ENCODE results near the gene CCDC92.
"Not testable (repeated sequence)": the region's sequence is repeated elsewhere in the genome, so short reads cannot be mapped to it uniquely, and the experiment has no call there.

The CCDC92 gene

DNA sequence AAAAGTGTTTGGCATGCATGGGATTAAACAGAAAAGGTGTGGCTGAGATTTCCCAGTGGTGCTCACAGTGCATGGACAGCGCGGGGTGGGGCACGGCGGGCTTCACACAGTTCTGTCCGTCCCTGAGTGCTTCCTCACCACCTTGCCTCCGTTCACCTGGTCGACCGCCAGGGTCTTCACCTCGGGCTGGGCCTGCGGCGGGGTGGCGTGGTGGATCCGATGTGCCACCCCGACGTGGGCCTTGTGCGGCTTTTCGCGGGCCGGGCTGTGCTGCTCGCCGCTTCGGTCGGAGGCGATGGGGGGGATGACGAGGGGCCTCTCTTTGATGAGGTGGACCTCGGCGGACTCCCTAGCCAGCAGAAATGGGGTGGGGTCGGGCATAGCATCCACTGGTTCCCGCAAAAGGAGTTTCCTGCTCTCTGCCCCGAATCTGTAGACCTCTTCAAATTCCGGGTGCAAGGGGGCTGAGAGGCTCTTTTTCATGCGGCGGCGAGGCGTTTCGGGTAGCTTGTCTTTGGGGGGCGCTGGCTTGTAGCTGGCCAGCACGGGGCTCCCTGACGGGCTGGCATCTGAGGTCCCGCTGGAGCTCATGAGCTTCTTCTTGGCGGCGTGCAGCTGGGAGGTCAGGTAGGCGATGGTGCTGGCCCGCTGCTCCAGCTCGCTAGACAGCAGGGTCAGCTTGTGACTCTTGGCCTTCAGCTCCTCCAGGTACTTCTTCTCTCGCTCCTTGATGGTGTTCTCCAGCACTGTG lies 35.5 kb downstream of the CCDC92 start:
- DNase-seq (ENCODE audit: low spot score) (no peak), FAIRE-seq (no peak)

GRCh38 chr12:123936471-123936870 lies 36.2 kb downstream of the CCDC92 start:
- DNase-seq (ENCODE audit: low spot score) (no peak), FAIRE-seq (peak; percentile 53)

DNA sequence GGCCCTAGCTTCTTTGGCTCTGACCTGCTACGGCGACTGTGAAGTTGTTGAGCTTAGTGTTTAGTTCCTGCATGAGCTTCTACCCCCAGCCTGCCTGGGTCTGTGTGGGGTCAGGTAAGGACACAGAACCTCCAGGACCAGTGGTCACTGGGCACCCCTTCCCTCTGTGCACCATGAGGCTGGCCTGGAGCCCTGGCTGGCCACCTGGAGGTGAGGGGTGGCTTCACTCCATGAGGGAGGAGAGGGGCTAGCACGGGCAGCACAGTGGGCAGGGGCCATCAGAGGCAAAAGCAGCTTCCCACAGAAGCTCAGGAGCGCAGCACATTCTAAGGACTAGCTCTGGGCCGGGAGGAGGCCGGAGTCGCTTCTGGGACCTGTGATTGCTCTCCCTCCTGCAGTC lies 36.7 kb downstream of the CCDC92 start:
- FAIRE-seq (no peak), DNase-seq (ENCODE audit: low spot score) (no peak)

- FAIRE-seq: no peak
- DNase-seq (ENCODE audit: low spot score): peak; percentile 21
These were observed 37.8 kb downstream of the CCDC92 start for GRCh38 chr12:123934829-123935228.

GRCh38 chr12:123934016-123934620 lies 38.5 kb downstream of the CCDC92 start:
- no peak for DNase-seq (ENCODE audit: low spot score)
- no peak for FAIRE-seq

DNA sequence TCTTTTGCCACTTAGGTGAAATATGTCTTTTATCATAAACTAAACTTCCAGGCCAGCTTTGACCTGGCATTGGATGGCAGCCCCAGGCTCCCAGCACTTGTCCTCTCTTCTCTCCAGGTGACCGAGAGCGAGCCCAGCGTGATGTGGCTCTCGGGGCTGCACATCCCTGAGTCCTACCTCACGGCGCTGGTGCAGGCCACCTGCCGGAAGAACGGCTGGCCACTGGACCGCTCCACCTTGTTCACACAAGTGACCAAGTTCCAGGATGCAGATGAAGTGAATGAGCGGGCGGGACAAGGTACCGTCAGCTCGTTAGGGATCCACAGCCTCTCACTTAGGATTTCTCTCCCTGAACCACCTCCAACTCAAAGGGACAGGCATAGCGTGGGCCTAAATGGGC lies 39.4 kb downstream of the CCDC92 start:
- no peak for FAIRE-seq

GRCh38 chr12:123931686-123932321 lies 40.8 kb downstream of the CCDC92 start:
- FAIRE-seq (no peak), DNase-seq (ENCODE audit: low spot score) (no peak)

More for the DNA sequence above, 39.4 kb downstream of the CCDC92 start:
- no peak for DNase-seq (ENCODE audit: low spot score)

- FAIRE-seq: no peak
These were observed 42.6 kb downstream of the CCDC92 start for GRCh38 chr12:123929946-123930583.

DNA sequence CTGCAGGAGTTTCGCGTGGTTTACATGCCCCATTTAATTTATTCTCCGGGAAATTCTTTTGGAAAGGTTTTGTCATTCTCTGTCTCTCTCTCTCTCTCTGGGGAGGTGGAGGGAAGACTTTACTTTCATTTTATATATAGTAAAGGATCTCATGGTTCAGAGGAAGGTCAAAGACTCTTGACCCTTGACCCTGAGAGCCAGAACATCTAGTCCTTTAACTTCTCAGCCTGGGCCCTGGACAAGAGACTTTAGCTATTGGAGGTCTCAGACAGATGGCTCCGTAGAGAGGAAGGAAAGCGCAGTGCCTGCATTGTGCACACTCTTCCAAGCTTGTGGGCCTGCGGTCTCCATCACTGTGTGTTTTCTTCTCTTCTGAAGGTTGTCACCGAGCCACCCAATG lies 43.7 kb downstream of the CCDC92 start:
- no peak for FAIRE-seq

More at GRCh38 chr12:123929946-123930583, 42.6 kb downstream of the CCDC92 start:
- no peak for DNase-seq (ENCODE audit: low spot score)

DNA sequence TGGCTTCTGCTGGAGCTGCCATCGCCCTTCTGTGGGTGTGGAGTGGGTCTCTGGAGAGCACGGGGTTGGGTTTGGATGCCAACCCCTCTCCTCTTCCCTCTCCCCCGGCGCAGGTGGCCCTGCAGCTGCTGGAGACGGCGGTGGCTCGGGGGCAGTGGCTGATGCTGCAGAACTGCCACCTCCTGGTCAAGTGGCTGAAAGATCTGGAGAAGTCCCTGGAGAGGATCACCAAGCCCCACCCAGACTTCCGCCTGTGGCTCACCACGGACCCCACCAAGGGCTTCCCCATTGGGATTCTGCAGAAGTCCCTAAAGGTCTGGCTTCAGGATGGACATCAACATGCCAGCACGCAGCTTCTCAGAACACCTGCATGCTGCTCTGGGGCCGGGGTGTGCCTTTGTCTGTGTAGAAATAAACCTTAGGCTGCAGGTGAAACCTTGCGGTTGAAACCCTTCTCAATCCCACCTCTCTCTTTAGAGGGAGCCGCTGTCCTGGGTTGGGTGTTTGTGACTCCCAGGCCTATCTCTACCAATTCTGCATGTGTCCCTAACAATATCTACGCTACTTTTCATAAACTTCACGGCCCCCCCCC lies 44.3 kb downstream of the CCDC92 start:
- FAIRE-seq (no peak), DNase-seq (ENCODE audit: low spot score) (no peak)

More for the DNA sequence above, 43.7 kb downstream of the CCDC92 start:
- DNase-seq (ENCODE audit: low spot score): no peak

- FAIRE-seq: no peak
- no peak for DNase-seq (ENCODE audit: low spot score)
These were observed 48.1 kb downstream of the CCDC92 start for GRCh38 chr12:123924539-123924938.

GRCh38 chr12:123923927-123924326 lies 48.7 kb downstream of the CCDC92 start:
- no peak for DNase-seq (ENCODE audit: low spot score)

GRCh38 chr12:123923038-123923437 lies 49.6 kb downstream of the CCDC92 start:
- FAIRE-seq: no peak
- DNase-seq (ENCODE audit: low spot score): no peak

More at GRCh38 chr12:123923927-123924326, 48.7 kb downstream of the CCDC92 start:
- FAIRE-seq: no peak

DNA sequence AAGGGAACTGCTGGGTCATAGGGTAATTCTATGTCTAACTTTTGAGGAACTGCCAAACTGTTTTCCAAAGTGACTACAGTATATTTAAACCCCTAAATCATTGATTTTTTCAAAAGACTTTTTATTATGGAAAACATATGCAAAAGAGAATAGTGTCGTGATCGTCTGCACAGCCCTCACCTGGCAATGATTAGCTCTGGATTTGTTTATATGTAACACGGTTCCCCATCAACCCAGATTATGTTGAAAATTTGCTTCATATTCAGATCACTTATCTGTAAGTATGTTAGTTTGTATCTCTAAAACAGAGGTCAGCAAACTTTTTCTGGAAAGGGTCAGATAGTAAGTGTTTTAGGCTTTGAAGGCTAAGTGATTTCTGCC lies 52.7 kb downstream of the CCDC92 start:
- FAIRE-seq (no peak), DNase-seq (ENCODE audit: low spot score) (no peak)

DNA sequence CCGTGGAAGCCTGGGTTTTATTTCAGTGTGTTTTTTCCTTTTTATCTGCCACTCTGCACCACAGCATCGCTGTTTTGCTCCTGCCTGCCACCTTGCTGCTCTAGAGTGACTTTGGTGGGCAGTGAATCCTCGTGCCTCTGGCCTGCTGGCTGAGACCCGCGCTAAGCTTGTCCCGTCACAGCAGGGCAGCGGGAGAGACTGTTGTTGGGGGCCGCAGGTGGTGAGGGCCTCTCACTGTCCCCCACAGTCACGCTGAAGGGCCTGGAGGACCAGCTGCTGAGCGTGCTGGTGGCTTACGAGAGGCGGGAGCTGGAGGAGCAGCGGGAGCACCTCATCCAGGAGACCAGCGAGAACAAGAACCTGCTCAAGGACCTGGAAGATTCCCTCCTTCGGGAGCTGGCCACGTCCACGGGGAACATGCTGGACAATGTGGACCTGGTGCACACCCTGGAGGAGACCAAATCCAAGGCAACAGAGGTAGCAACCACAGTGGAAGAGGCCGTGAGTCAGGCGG lies 55.2 kb downstream of the CCDC92 start:
- FAIRE-seq: no peak
- no peak for DNase-seq (ENCODE audit: low spot score)

- FAIRE-seq (peak; percentile 37), DNase-seq (ENCODE audit: low spot score) (no peak)
These were observed 55.9 kb downstream of the CCDC92 start for GRCh38 chr12:123916729-123917128.

DNA sequence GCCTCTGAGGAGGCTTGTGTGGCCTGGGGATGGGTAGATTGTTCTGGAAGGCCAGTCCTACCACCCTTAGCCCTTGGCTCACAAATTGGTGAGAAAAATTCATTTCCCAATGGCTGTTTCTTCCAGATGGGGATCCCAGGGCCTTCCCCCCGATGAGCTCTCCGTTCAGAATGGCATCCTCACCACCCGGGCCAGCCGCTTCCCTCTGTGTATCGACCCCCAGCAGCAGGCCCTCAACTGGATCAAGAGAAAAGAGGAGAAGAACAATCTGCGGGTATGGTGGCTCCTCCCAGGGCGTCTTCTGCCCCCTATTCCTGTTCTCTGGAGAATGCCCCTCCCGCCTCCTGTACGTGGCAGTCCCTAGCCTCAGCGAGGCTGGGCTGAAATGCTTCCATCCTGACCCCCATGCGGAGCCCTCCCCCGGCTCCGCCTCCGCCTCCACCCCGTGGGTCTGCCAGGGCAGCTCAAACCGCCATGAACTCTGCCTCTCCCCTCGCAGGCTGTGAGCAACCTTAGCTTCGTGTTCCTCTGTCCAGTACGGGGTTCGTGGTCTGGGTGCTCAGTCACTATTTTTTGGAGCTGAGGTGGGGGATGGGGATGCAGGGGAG lies 57.8 kb downstream of the CCDC92 start:
- DNase-seq (ENCODE audit: low spot score): no peak
- no peak for FAIRE-seq

DNA sequence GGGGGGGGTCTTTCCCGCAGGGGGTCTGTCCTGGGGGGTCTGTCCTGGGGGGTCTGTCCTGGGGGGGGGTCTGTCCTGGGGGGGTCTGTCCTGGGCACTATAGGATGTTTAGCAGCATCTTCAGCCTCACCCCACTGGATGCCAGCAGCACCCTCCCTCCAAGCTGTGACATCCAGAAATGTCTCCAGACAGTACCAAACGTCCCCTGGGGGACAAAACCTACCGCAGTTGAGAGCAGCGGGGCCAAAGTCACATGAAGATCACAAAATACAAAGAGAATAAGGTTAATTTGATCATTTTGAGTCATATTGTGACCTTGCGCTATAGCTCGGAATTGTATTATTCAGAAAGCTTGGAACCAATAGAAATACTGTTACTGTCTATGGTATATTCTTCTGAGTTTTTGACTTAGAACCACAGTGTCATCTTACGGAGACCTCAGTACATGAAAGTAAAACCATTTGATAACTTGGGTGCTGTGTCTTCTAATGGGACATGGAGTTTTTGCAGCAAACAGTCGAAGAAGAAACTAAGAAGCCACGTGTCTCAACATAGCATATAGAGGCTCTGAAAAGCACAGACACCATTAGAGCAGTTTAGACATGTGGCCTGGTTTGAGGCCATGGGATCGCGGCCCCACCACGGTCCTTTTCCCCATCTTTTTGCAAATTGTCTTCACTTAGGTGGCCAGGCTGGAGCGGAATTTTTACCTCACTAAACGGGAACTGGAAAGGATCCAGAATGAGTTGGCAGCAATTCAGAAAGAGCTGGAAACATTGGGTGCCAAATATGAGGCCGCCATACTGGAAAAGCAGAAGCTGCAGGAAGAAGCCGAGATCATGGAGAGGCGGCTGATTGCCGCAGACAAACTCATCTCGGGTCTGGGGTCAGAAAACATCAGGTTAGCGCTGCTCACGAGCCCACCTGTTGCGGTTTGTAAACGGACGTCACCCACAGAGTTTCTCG lies 59.9 kb downstream of the CCDC92 start:
- no peak for DNase-seq (ENCODE audit: low spot score)
- no peak for FAIRE-seq

- DNase-seq (ENCODE audit: low spot score); FAIRE-seq: not testable (repeated sequence)
These were observed 60.8 kb downstream of the CCDC92 start for GRCh38 chr12:123911672-123912409.

Data from urothelium cell line (cell line).